Activated CD4-positive, CD25-positive, alpha-beta regulatory T cell treated with anti-CD3 and anti-CD28 coated beads, Interleukin-2, amount 50 U/mL, for 24 hours (primary cell): ENCODE data around the gene CD22.
A peak's percentile ranks its signal among the peaks of the same experiment; 100 is the strongest.

Experiments used
- ATAC-seq, 2 donors: fragments of 150-1000 bp; cut with Tn5 transposase; one replicate each; pipeline ENCODE4 v1.10.0; 2021; ENCODE audit warnings: mild to moderate bottlenecking in 1 of 2, moderate library complexity in 1 of 2

Gene CD22

GRCh38 chr19:35296644-35297514 lies 32.1 kb upstream of the CD22 start:
- ATAC-seq, result peak in 1 of 2 donors; percentile 15

- no peak for ATAC-seq
Measured at GRCh38 chr19:35297515-35297848, 31.5 kb upstream of the CD22 start.

- ATAC-seq, result no peak
Measured at GRCh38 chr19:35297922-35298321, 31.1 kb upstream of the CD22 start.

- no peak for ATAC-seq
Measured at GRCh38 chr19:35298561-35298972, 30.4 kb upstream of the CD22 start.

GRCh38 chr19:35299523-35300338 lies 29.3 kb upstream of the CD22 start:
- no peak for ATAC-seq

- ATAC-seq, result no peak
Measured at GRCh38 chr19:35300339-35300649, 28.7 kb upstream of the CD22 start.

- no peak for ATAC-seq
Measured at GRCh38 chr19:35301961-35302360, 27.0 kb upstream of the CD22 start.

- ATAC-seq, result no peak
Measured at GRCh38 chr19:35302446-35302845, 26.5 kb upstream of the CD22 start.

- no peak for ATAC-seq
Measured at GRCh38 chr19:35303357-35303915, 25.6 kb upstream of the CD22 start.

GRCh38 chr19:35304036-35304435 lies 25.0 kb upstream of the CD22 start:
- ATAC-seq, result no peak

- ATAC-seq, result no peak
Measured at GRCh38 chr19:35305181-35305580, 23.8 kb upstream of the CD22 start.

- ATAC-seq, result no peak
Measured at GRCh38 chr19:35306473-35307246, 22.3 kb upstream of the CD22 start.

- ATAC-seq, result no peak
Measured at GRCh38 chr19:35307931-35308330, 21.1 kb upstream of the CD22 start.

- no peak for ATAC-seq
Measured at GRCh38 chr19:35308910-35309309, 20.1 kb upstream of the CD22 start.

- no peak for ATAC-seq
Measured at GRCh38 chr19:35309481-35310279, 19.3 kb upstream of the CD22 start.

GRCh38 chr19:35310331-35310730 lies 18.7 kb upstream of the CD22 start:
- ATAC-seq, result no peak

GRCh38 chr19:35310811-35311465 lies 18.0 kb upstream of the CD22 start:
- no peak for ATAC-seq

- no peak for ATAC-seq
Measured at GRCh38 chr19:35311901-35312665, 16.9 kb upstream of the CD22 start.

- ATAC-seq, result no peak
Measured at GRCh38 chr19:35313587-35313986, 15.4 kb upstream of the CD22 start.

- ATAC-seq, result no peak
Measured at GRCh38 chr19:35314031-35314430, 15.0 kb upstream of the CD22 start.
